SK-N-SH treated with all-trans-retinoic acid at 6 μM for 48 hours (cell line): Measurements from ENCODE around the gene DPP6.

ENCODE experiments used
- ARNTL ChIP-seq: fragments of 450-650 bp; formaldehyde crosslinking; IDR thresholded peaks from 2 replicates; pipeline ENCODE4 v1.5.0; 2020; ENCODE audit warnings: low read depth, mild to moderate bottlenecking, moderate library complexity, borderline replicate concordance
- BACH2 ChIP-seq: fragments of 250-450 bp; sonication (Bioruptor Pico); IDR thresholded peaks from 2 replicates; pipeline ENCODE4 v1.9.0; 2021; ENCODE audit warnings: mild to moderate bottlenecking, borderline replicate concordance
- CREB5 ChIP-seq: fragments of 250-450 bp; sonication (Bioruptor Pico); IDR thresholded peaks from 2 replicates; pipeline ENCODE4 v1.5.1; 2020; ENCODE audit warnings: low read depth, mild to moderate bottlenecking, moderate library complexity
- CSRNP3 ChIP-seq: fragments of 250-450 bp; sonication (Bioruptor Pico); IDR thresholded peaks from 2 replicates; pipeline ENCODE4 v1.5.1; 2021; ENCODE audit warnings: mild to moderate bottlenecking, moderate library complexity
- ESRRG ChIP-seq: fragments of 250-450 bp; sonication (Bioruptor Pico); IDR thresholded peaks from 2 replicates; pipeline ENCODE4 v1.6.1; 2021; ENCODE audit warnings: mild to moderate bottlenecking
- RARB ChIP-seq: fragments of 250-450 bp; sonication (Bioruptor Pico); IDR thresholded peaks from 2 replicates; pipeline ENCODE4 v1.8.0; 2021; ENCODE audit warnings: mild to moderate bottlenecking, moderate library complexity
- TOX ChIP-seq: fragments of 250-450 bp; sonication (Bioruptor Pico); IDR thresholded peaks from 2 replicates; pipeline ENCODE4 v1.8.0; 2021; ENCODE audit warnings: mild to moderate bottlenecking, moderate library complexity, borderline replicate concordance
- TSHZ2 ChIP-seq: fragments of 250-450 bp; sonication (Bioruptor Pico); IDR thresholded peaks from 2 replicates; pipeline ENCODE4 v1.5.0; 2020; ENCODE audit warnings: mild to moderate bottlenecking, moderate library complexity
- ZC3H10 ChIP-seq: fragments of 250-450 bp; sonication (Bioruptor Pico); IDR thresholded peaks from 2 replicates; pipeline ENCODE4 v1.5.1; 2021; ENCODE audit warnings: mild to moderate bottlenecking, moderate library complexity

GRCh38 chr7:154484406-154484805 is 432.2 kb downstream of the DPP6 start:
- TF ChIP-seq RARB (CRISPR knock-in tag), result no peak
- TF ChIP-seq TOX, result no peak
- TF ChIP-seq BACH2 (CRISPR knock-in tag), result no peak
- no peak for TF ChIP-seq ESRRG
- TF ChIP-seq ARNTL (CRISPR knock-in tag), result no peak
- TF ChIP-seq CREB5 (CRISPR knock-in tag), result no peak
- no peak for TF ChIP-seq CSRNP3 (CRISPR knock-in tag)
- no peak for TF ChIP-seq ZC3H10 (CRISPR knock-in tag)
- TF ChIP-seq TSHZ2 (CRISPR knock-in tag), result no peak
